C4-2B (cell line): ENCODE data around the gene ROR2.

Experiments
- CTCF ChIP-seq: fragments of 450-650 bp; conservative IDR thresholded peaks from 2 replicates; pipeline ENCODE4 v1.5.1; 2017; ENCODE audit warnings: mild to moderate bottlenecking
- ZFX ChIP-seq: fragments of 450-650 bp; IDR thresholded peaks from 2 replicates; pipeline ENCODE4 v1.6.1; 2017

DNA sequence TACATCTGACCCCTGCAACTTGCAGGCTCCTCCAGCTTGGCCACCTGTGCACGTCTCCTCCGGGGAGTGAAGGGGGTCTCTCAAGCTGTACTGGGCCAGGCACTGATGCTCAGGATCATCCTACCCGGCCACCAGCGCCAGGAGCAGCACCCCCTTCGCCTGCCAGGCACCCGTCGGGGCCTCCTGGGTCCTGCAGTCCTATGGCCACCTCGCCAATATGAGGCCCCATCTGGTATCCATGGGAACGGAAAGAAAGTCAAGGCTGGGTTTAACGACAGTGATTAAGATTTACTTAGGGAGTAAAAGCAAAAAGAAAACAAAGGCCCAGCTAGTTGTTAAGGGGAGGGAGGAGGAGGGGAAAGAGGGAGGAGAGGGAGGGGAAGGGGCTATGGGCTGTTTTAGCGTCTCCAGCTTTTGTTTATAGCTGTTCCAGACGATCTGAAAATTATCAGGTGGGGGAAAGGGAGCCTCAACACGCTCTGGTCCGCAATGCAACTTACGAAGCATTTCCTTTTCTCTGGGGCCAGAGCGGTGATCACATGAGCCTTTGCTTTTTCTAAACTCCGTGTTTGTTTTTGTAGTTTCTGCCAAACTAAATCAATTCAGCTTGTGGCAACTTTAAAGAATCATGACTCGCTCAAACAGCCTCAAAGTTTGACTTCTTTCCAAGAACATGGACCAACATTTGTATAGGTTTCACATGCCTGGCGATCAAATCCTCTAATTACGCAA is 132.4 kb downstream of the ROR2 start:
- no peak for TF ChIP-seq CTCF
- TF ChIP-seq ZFX, result no peak
